K562 (cell line): ENCODE results near the gene GPRC5A. TPM values are rescaled to one million over a fixed set of nuclear protein-coding genes. Genes with fewer than 3 reads are reported as not detected.

Experiments
- ATAC-seq: fragments of 200-7000 bp; cut with Tn5 transposase; 3 replicates; pipeline ENCODE4 v1.9.1; 2020; ENCODE audit warnings: moderate library complexity
- BruUV-seq: library from RNA; stranded (reverse); fragments of 400-500 nt; replicated peaks from 2 replicates; lab custom pipeline; 2021; lab: Mats Ljungman, UMichigan
- CTCF ChIA-PET: fragments of 300-600 bp; formaldehyde crosslinking; extraction: SDS; loops from one replicate; lab custom pipeline; 2021; ENCODE audit warnings: low intra/inter-chr PET ratio; lab: Yijun Ruan, JAX
- POLR2A ChIA-PET: fragments of 300-600, 350-650 bp; sonication (Branson Sonifier 250); formaldehyde crosslinking; extraction: SDS; loops from one replicate; lab custom pipeline; 2021; ENCODE audit warnings: antibody characterized with exemption, inconsistent platforms; lab: Yijun Ruan, JAX
- DNase-seq, 4 experiments: peaks; one replicate each; pipeline versions ENCODE4 v3.0.0 to v3.0.0-alpha.2; 2011 to 2018; ENCODE audit warnings: low spot score in 3 of 4, mixed read lengths in 3 of 4; ENCODE audit errors: extremely low read depth in 1 of 4
- FAIRE-seq: peaks from 2 replicates; lab custom pipeline; 2011; peaks lifted over from hg19 to GRCh38; lab: Jason Lieb, UNC
- H2AFZ ChIP-seq: 2 replicates; pipeline ENCODE4 v1.6.0; 2011; ENCODE audit warnings: low read depth, low read length, control low read depth, inconsistent platforms
- H3K27ac ChIP-seq: fragments of 200-600 bp; 3 replicates; pipeline ENCODE4 v1.8.0; 2011; ENCODE audit warnings: low read depth, mild to moderate bottlenecking, control low read depth, inconsistent platforms, low read length, moderate library complexity, mixed read lengths; ENCODE audit errors: extremely low read depth
- H3K27me3 ChIP-seq, 2 experiments: fragments of 300-600 bp in 1 of 2; 2 replicates in 1 of 2; 3 replicates in 1 of 2; pipeline versions ENCODE4 v1.6.0 to v1.8.0; 2011; ENCODE audit warnings: inconsistent platforms in 2 of 2, low read length in 2 of 2, mild to moderate bottlenecking in 1 of 2, mixed read lengths in 1 of 2, moderate library complexity in 1 of 2; ENCODE audit not compliant: control insufficient read depth in 2 of 2, insufficient read depth in 2 of 2
- H3K36me3 ChIP-seq: fragments of 300-600 bp; 3 replicates; pipeline ENCODE4 v1.8.0; 2011; ENCODE audit warnings: mild to moderate bottlenecking, low read length, inconsistent platforms; ENCODE audit not compliant: control insufficient read depth, insufficient read depth
- H3K4me1 ChIP-seq, 2 experiments: fragments of 200-600 bp in 1 of 2; replicated peaks in 1 of 2; 2 replicates in 1 of 2; 3 replicates in 1 of 2; pipeline versions ENCODE4 v1.5.1 to v1.8.0; 2011; ENCODE audit warnings: inconsistent platforms in 2 of 2, low read length in 2 of 2, mild to moderate bottlenecking in 1 of 2, mixed read lengths in 1 of 2, moderate library complexity in 1 of 2; ENCODE audit not compliant: control insufficient read depth in 2 of 2, insufficient read depth in 2 of 2
- H3K4me2 ChIP-seq: 2 replicates; pipeline ENCODE4 v1.6.1; 2011; ENCODE audit warnings: low read length, control low read depth, inconsistent platforms, mixed read lengths; ENCODE audit not compliant: insufficient read depth
- H3K4me3 ChIP-seq: fragments of 200-600 bp; sonication (generic), shearing (Covaris generic); 2 replicates; pipeline ENCODE4 v1.5.1; 2016; ENCODE audit warnings: control low read depth, inconsistent platforms
- H3K79me2 ChIP-seq: fragments of 200-600 bp; 3 replicates; pipeline ENCODE4 v1.8.0; 2011; ENCODE audit warnings: low read length, inconsistent platforms; ENCODE audit not compliant: control insufficient read depth, insufficient read depth
- H3K9ac ChIP-seq, 2 experiments: 2 replicates each; pipeline versions ENCODE4 v1.6.0 to v1.6.1; 2011; ENCODE audit warnings: low read depth in 2 of 2, low read length in 2 of 2, control low read depth in 1 of 2, inconsistent platforms in 1 of 2, mild to moderate bottlenecking in 1 of 2, mixed read lengths in 1 of 2; ENCODE audit not compliant: insufficient read depth in 1 of 2
- H3K9me1 ChIP-seq: one replicate; pipeline ENCODE4 v1.6.0; 2011; ENCODE audit warnings: inconsistent platforms, mild to moderate bottlenecking, low read length, moderate library complexity; ENCODE audit not compliant: control insufficient read depth, insufficient read depth
- H3K9me3 ChIP-seq: replicated peaks from 2 replicates; pipeline ENCODE4 v1.5.1; 2011; ENCODE audit warnings: low read depth, low read length, inconsistent platforms; ENCODE audit not compliant: control insufficient read depth, insufficient read depth
- H4K20me1 ChIP-seq: replicated peaks from 2 replicates; pipeline ENCODE4 v1.6.1; 2011; ENCODE audit warnings: low read length, inconsistent platforms, mixed read lengths; ENCODE audit not compliant: control insufficient read depth, insufficient read depth
- ELK3 ChIP-seq: fragments of 450-650 bp; formaldehyde crosslinking; IDR thresholded peaks from 2 replicates; pipeline ENCODE4 v1.4.0; 2020; ENCODE audit warnings: mild to moderate bottlenecking
- HOMEZ ChIP-seq: fragments of 250-450 bp; sonication (Bioruptor Pico); IDR thresholded peaks from 2 replicates; pipeline ENCODE4 v1.4.0; 2020; ENCODE audit warnings: mild to moderate bottlenecking, moderate library complexity
- KLF16 ChIP-seq: IDR thresholded peaks from 2 replicates; pipeline ENCODE4 v1.6.1; 2016; ENCODE audit warnings: antibody characterized with exemption
- KLF6 ChIP-seq: fragments of 250-450 bp; sonication (Bioruptor Pico); IDR thresholded peaks from 2 replicates; pipeline ENCODE4 v1.4.0; 2020; ENCODE audit warnings: mild to moderate bottlenecking, moderate library complexity, borderline replicate concordance
- ZBTB8A ChIP-seq: fragments of 450-650 bp; IDR thresholded peaks from 2 replicates; pipeline ENCODE4 v1.6.1; 2018; ENCODE audit warnings: mild to moderate bottlenecking, moderate library complexity; ENCODE audit not compliant: partially characterized antibody
- ZFP36 ChIP-seq: fragments of 150-350 bp; IDR thresholded peaks from 2 replicates; pipeline ENCODE4 v1.6.1; 2018; ENCODE audit warnings: low read length, low read depth; ENCODE audit not compliant: partially characterized antibody
- ZNF444 ChIP-seq: fragments of 250-450 bp; sonication (Bioruptor Pico); IDR thresholded peaks from 2 replicates; pipeline ENCODE4 v1.4.0; 2020; ENCODE audit warnings: mild to moderate bottlenecking, moderate library complexity
- ZNF445 ChIP-seq: fragments of 250-450 bp; sonication (Bioruptor Pico); IDR thresholded peaks from 2 replicates; pipeline ENCODE4 v1.4.0; 2020; ENCODE audit warnings: low read depth, mild to moderate bottlenecking, moderate library complexity
- ZNF449 ChIP-seq: fragments of 250-450 bp; sonication (Bioruptor Pico); IDR thresholded peaks from 2 replicates; pipeline ENCODE4 v1.8.0; 2022; ENCODE audit warnings: moderate library complexity, mild to moderate bottlenecking, inconsistent platforms
- WGBS: fragments of 100-300 bp; shearing (Covaris generic); methylation state at CpG from one replicate; pipeline ENCODE4 v1.1.6; 2016; ENCODE audit warnings: low coverage, mixed read lengths; ENCODE audit not compliant: insufficient coverage; ENCODE audit errors: missing lambda C conversion rate; 5-methylcytosine and 5-hydroxymethylcytosine counted together
- in situ Hi-C: fragments of 300-500 bp; cut with MboI; formaldehyde crosslinking; loops from 4 replicates; pipeline ENCODE4 v1.15.0; 2018; ENCODE audit warnings: inconsistent platforms, mixed read lengths
- intact Hi-C: fragments of 100-400 bp; cut with micrococcal nuclease; formaldehyde crosslinking; loops from 2 replicates; pipeline ENCODE4 v1.14.2; 2022
- polyA plus RNA-seq, 8 experiments: library from polyadenylated mRNA; depleted of rRNA in 4 of 8; stranded (reverse) in 5 of 8; unstranded in 3 of 8; fragments of >200 nt; fragmentation: Nextera tagmentation in 2 of 8; fragmentation: Illumina TruSeq in 1 of 8; extraction: Ambion mirVana in 2 of 8; extraction: Trizol in 1 of 8; gene quantifications; 2 replicates each; pipeline versions ENCODE4 v1.2.1 to v1.2.3, GENCODE V29; 2011 to 2014; ENCODE audit warnings: inconsistent platforms in 1 of 8, missing spikeins in 1 of 8
- total RNA-seq, 7 experiments: library from RNA; depleted of rRNA in 6 of 7; stranded (reverse); fragments of >200 nt in 6 of 7; fragmentation: Illumina TruSeq in 2 of 7; extraction: Trizol in 2 of 7; gene quantifications; 2 replicates each; pipeline versions ENCODE4 v1.2.1 to v1.2.3, GENCODE V29; 2011 to 2021; ENCODE audit warnings: low replicate concordance in 1 of 7

Gene GPRC5A
- total and polyA plus RNA-seq, 9 of the 15 experiments (the other 6 are each of a cell fraction or from before 2014, with no cell fraction given) = 0.01 to 0.64 (median 0.08) TPM; not detected in 6

- TF ChIP-seq ELK3 (CRISPR knock-in tag) = no peak
Measured at GRCh38 chr12:12964255-12964654, 72.9 kb downstream of the GPRC5A start (continued).

- BruUV-seq = no TSS peak
- Histone ChIP-seq H2AFZ (no peak overlapping the region), H3K27me3 (no peaks in the 10 kb centered on the region), H3K4me1 (no peaks in the 10 kb centered on the region), H3K9ac (no peak overlapping the region), H3K79me2 (no peaks in the 10 kb centered on the region), H3K4me3 (no peak overlapping the region), H4K20me1 (no peaks in the 10 kb centered on the region), H3K36me3 (no peaks in the 10 kb centered on the region; the same call in 2 of the 3 replicates), H3K4me2 (no peak overlapping the region), H3K9me3 (no peaks in the 10 kb centered on the region), H3K27ac (no peak overlapping the region), H3K9me1 (no peaks in the 10 kb centered on the region)
- DNase-seq = no peak
- ChIA-PET POLR2A (no interaction called here), CTCF (no interaction called here)
- ATAC-seq = no peak
- no peak for FAIRE-seq
- 60% methylated on average over 3 of the region's 4 CpGs for WGBS
- intact Hi-C loops = no loop called here
- no peak for TF ChIP-seq KLF16
- TF ChIP-seq ZNF444 (CRISPR knock-in tag) = no peak
- TF ChIP-seq ZNF445 (CRISPR knock-in tag) = no peak
- TF ChIP-seq ZFP36 = no peak
- no peak for TF ChIP-seq ZBTB8A
- no peak for TF ChIP-seq HOMEZ (CRISPR knock-in tag)
- TF ChIP-seq ZNF449 (CRISPR knock-in tag) = no peak
- no peak for TF ChIP-seq KLF6 (CRISPR knock-in tag)
- in situ Hi-C loops = no loop called here
Measured at GRCh38 chr12:12965836-12966235, 74.5 kb downstream of the GPRC5A start.
